Activated CD4-positive, alpha-beta T cell treated with anti-CD3 and anti-CD28 coated beads, Interleukin-2, amount 50 U/mL, for 16 hours (primary cell): ENCODE measurements around the gene DEDD2.
"Not testable (repeated sequence)": the region's sequence is repeated elsewhere in the genome, so short reads cannot be mapped to it uniquely, and the experiment has no call there.

Source experiments
- DNase-seq: peaks from one replicate; pipeline ENCODE4 v3.0.0-alpha.2; 2020

The DEDD2 gene, protein sequence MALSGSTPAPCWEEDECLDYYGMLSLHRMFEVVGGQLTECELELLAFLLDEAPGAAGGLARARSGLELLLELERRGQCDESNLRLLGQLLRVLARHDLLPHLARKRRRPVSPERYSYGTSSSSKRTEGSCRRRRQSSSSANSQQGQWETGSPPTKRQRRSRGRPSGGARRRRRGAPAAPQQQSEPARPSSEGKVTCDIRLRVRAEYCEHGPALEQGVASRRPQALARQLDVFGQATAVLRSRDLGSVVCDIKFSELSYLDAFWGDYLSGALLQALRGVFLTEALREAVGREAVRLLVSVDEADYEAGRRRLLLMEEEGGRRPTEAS

GRCh38 chr19:42217520-42218437, at the start of gene DEDD2:
Gene DEDD2, minus strand, starts transcription at chr19:42217677. Its CDS starts 670 bp downstream, at chr19:42217007.
- peak; percentile 100 for DNase-seq

- not testable (repeated sequence) for DNase-seq
Measured at GRCh38 chr19:42266928-42267603, 49.6 kb upstream of the DEDD2 start.

GRCh38 chr19:42266105-42266504, 48.6 kb upstream of the DEDD2 start:
- DNase-seq = not testable (repeated sequence)

- DNase-seq = no peak
Measured at GRCh38 chr19:42261763-42262162, 44.3 kb upstream of the DEDD2 start.

GRCh38 chr19:42257842-42258241, 40.4 kb upstream of the DEDD2 start:
- DNase-seq = not testable (repeated sequence)

GRCh38 chr19:42255766-42256745, 38.6 kb upstream of the DEDD2 start:
- no peak for DNase-seq

GRCh38 chr19:42254850-42255765, 37.6 kb upstream of the DEDD2 start, which contains the start of gene ERF:
Gene ERF, minus strand, starts transcription at chr19:42255128. Its CDS starts 129 bp downstream, at chr19:42254999.
- peak; percentile 92 for DNase-seq

- peak; percentile 70 for DNase-seq
Measured at GRCh38 chr19:42254089-42254849, 36.8 kb upstream of the DEDD2 start.

GRCh38 chr19:42253245-42254088, 36.0 kb upstream of the DEDD2 start:
- peak; percentile 64 for DNase-seq

- DNase-seq = no peak
Measured at GRCh38 chr19:42252365-42253244, 35.1 kb upstream of the DEDD2 start.

DNA sequence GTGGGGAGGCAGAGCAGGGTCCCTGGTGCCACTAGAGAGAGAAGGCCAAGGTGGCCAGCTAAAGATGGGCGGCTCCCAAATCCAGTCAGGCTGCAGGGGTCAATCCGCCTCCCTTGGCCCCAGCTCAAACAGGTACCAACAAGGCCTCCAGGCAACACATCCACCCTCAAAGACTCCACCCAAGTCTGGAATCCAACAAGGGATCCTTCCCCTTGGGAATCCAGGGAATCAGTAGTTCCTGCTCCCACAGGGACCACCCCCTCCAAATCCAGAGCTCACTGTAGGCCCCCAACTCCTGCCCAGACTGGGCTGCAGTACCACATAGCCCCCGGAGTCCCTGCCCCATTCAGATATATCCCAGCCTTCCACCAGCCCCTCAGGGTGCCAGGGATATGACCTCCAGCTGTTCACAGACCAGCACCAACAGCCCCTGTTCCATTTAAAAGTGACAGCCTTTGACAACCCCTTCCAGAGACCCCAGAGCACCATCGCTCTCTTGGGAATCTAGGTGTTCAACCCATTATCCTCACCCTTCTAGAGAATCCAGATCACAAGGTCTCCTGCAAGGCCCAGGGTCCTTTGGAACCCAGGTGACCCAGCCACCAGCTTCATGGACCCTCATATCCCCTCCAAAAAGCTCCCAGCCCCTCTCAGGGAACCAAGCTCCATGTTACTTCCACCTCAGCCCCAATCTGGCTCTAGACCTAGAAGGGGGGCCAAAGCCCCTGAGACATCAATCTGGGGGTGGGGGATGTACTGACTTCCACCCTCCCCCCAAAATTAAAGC, 34.3 kb upstream of the DEDD2 start:
- DNase-seq = no peak

DNA sequence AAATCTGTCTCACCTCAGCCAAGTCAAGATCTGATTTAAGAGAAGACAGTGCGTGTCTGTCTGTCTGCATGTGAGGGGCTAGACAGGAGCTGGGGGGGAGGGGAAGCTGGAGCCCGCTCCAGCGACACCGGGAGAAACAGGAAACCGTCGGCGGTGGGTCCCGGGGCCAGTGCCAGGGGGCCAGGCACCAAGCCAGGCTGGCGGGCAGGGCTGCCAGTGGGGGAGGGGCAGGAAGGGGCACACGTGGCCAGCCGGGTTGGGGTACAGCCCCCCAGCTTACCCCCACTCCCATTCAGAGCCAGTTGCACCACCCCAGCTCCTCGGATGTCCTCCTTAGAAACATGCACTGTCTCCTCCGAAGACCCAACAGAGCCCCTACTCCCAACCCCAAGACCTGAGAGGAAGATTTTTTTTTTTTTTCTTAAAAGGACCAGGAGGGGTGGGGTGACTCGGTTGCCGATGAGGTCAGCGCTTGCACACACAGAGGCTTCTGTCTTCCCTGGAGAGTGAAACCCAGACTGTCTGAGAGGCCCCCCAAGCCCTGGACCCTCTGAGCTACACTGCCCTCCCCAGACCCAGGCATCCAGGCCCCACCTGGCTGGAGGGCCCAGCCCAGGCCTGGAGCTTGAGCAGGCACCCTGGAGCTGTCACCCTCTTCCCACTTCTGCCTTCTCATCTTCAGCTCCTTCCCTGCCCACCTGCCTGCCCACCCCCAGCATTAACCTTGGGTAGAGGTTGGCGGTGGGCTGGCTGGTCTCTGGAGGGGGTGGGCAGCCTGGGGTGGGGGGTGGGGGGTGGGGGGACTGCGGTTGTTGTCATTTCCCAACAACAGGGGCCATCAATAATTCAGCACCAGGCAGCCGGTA, 33.4 kb upstream of the DEDD2 start:
- DNase-seq = no peak

- no peak for DNase-seq
Measured at GRCh38 chr19:42250183-42250665, 32.7 kb upstream of the DEDD2 start.

GRCh38 chr19:42249769-42250168, 32.3 kb upstream of the DEDD2 start:
- no peak for DNase-seq

DNA sequence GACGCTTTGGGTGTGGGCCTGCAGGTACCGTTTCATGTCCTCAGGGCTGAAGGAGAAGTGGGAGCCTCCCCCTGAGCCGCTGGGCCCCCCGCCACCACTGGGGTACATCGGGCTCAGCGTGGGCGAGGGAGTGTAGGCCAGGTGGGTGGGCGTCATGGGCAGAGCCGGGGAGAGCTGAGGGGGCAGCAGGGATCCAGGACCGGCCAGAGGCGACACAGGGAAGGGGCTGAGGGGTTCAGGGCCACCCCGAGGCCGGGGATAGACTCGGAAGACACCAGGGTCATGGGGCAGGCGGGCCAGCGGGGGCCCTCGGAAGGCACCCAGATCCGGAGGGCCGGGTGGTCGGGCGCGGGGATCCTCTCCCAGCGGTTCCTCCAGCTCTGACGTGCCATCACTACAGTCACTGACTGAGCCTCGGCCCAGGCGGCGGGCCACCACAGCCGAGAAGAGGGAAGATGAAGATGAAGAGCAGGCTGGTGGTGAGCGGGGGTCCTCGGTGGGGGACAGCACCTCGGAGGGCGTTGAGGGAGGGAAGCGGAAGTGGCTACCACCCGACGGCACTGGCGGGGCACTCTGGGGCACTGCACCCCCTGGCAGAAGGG, 31.8 kb upstream of the DEDD2 start:
- DNase-seq = no peak
